GM04504 (cell line): ENCODE data around the gene ITGAV.

Experiments
- DNase-seq: peaks from one replicate; pipeline ENCODE4 v3.0.0-alpha.2; 2012; ENCODE audit warnings: low read depth

The ITGAV gene

GRCh38 chr2:186612555-186613440 is 22.9 kb downstream of the ITGAV start:
- DNase-seq = no peak

GRCh38 chr2:186614373-186614772 is 24.5 kb downstream of the ITGAV start:
- no peak for DNase-seq

GRCh38 chr2:186617148-186617547 is 27.3 kb downstream of the ITGAV start:
- no peak for DNase-seq

- no peak for DNase-seq
Measured at GRCh38 chr2:186617771-186618170, 27.9 kb downstream of the ITGAV start.

GRCh38 chr2:186618696-186619095 is 28.8 kb downstream of the ITGAV start:
- DNase-seq = no peak

GRCh38 chr2:186623084-186623483 is 33.2 kb downstream of the ITGAV start:
- DNase-seq = no peak

- no peak for DNase-seq
Measured at GRCh38 chr2:186624276-186624675, 34.4 kb downstream of the ITGAV start.

GRCh38 chr2:186629250-186629996 is 39.6 kb downstream of the ITGAV start:
- DNase-seq = no peak

GRCh38 chr2:186632417-186632816 is 42.6 kb downstream of the ITGAV start:
- no peak for DNase-seq

GRCh38 chr2:186634701-186635100 is 44.8 kb downstream of the ITGAV start:
- no peak for DNase-seq

- no peak for DNase-seq
Measured at GRCh38 chr2:186636800-186637496, 47.1 kb downstream of the ITGAV start.

- no peak for DNase-seq
Measured at GRCh38 chr2:186637497-186637800, 47.6 kb downstream of the ITGAV start.

- DNase-seq = no peak
Measured at GRCh38 chr2:186639939-186640338, 50.1 kb downstream of the ITGAV start.

- no peak for DNase-seq
Measured at GRCh38 chr2:186641132-186641806, 51.4 kb downstream of the ITGAV start.

GRCh38 chr2:186641807-186642321 is 52.0 kb downstream of the ITGAV start:
- DNase-seq = peak; percentile 44

GRCh38 chr2:186644791-186645190 is 54.9 kb downstream of the ITGAV start:
- no peak for DNase-seq

- DNase-seq = no peak
Measured at GRCh38 chr2:186645999-186646398, 56.1 kb downstream of the ITGAV start.

- DNase-seq = no peak
Measured at GRCh38 chr2:186648130-186648529, 58.3 kb downstream of the ITGAV start.

GRCh38 chr2:186653511-186653910 is 63.7 kb downstream of the ITGAV start:
- peak; percentile 16 for DNase-seq

GRCh38 chr2:186659383-186659782 is 69.5 kb downstream of the ITGAV start:
- DNase-seq = no peak

- no peak for DNase-seq
Measured at GRCh38 chr2:186664385-186665043, 74.7 kb downstream of the ITGAV start.
